Ectodermal cell (in vitro differentiated cells): ENCODE data around the gene POLE.

Source experiments
- H3K27ac ChIP-seq: 2 replicates; pipeline ENCODE4 v1.7.0; 2013; ENCODE audit warnings: mild to moderate bottlenecking, low read depth, low read length; ENCODE audit not compliant: insufficient read depth, poor library complexity, severe bottlenecking
- H3K27me3 ChIP-seq: 2 replicates; pipeline ENCODE4 v1.7.0; 2013; ENCODE audit warnings: mild to moderate bottlenecking, low read length; ENCODE audit not compliant: insufficient read depth, control insufficient read depth, poor library complexity, severe bottlenecking
- H3K36me3 ChIP-seq: one replicate; pipeline ENCODE4 v1.7.0; 2013; ENCODE audit warnings: low read length; ENCODE audit not compliant: control insufficient read depth, insufficient read depth
- H3K4me1 ChIP-seq: one replicate; pipeline ENCODE4 v1.7.0; 2013; ENCODE audit warnings: low read length; ENCODE audit not compliant: control insufficient read depth, insufficient read depth
- H3K4me3 ChIP-seq: 2 replicates; pipeline ENCODE4 v1.7.0; 2013; ENCODE audit warnings: low read depth, low read length, control low read depth; ENCODE audit not compliant: insufficient read depth
- H3K9me3 ChIP-seq: 2 replicates; pipeline ENCODE4 v1.7.0; 2013; ENCODE audit warnings: mild to moderate bottlenecking, low read length, moderate library complexity; ENCODE audit not compliant: control insufficient read depth
- WGBS, 2 experiments: methylation state at CpG; one replicate each; pipeline ENCODE4 v1.1.7; 2013; ENCODE audit warnings: missing lambda C conversion rate in 2 of 2; 5-methylcytosine and 5-hydroxymethylcytosine counted together

Gene POLE

GRCh38 chr12:132642846-132643835 lies 44.0 kb downstream of the POLE start:
- Histone ChIP-seq H3K27me3 (no peaks in the 10 kb centered on the region), H3K36me3 (peaks cover 36% of the 10 kb centered on the region), H3K9me3 (no peaks in the 10 kb centered on the region), H3K27ac (no peak overlapping the region), H3K4me1 (no peaks in the 10 kb centered on the region), H3K4me3 (no peak overlapping the region)
- WGBS, 2 experiments: 95 to 96% methylated on average over 30 of the region's 30 CpGs

GRCh38 chr12:132641811-132642650 lies 45.1 kb downstream of the POLE start:
- Histone ChIP-seq H3K9me3 (no peaks in the 10 kb centered on the region), H3K4me3 (no peak overlapping the region), H3K36me3 (peaks cover 37% of the 10 kb centered on the region), H3K4me1 (no peaks in the 10 kb centered on the region), H3K27ac (no peak overlapping the region), H3K27me3 (no peaks in the 10 kb centered on the region)
- 96 to 97% methylated on average over 28 of the region's 28 CpGs for WGBS, 2 experiments

- H3K4me1 ChIP-seq: no peaks in the 10 kb centered on the region
- H3K4me3 ChIP-seq: no peak overlapping the region
- no peak overlapping the region for H3K27ac ChIP-seq
- no peaks in the 10 kb centered on the region for H3K27me3 ChIP-seq
- 86 to 89% methylated on average over 10 of the region's 10 CpGs for WGBS, 2 experiments
- H3K9me3 ChIP-seq: no peaks in the 10 kb centered on the region
- H3K36me3 ChIP-seq: peaks cover 41% of the 10 kb centered on the region
These were observed 46.2 kb downstream of the POLE start for GRCh38 chr12:132640936-132641335.

GRCh38 chr12:132639956-132640520 lies 47.1 kb downstream of the POLE start:
- H3K4me1 ChIP-seq: no peaks in the 10 kb centered on the region
- no peak overlapping the region for H3K27ac ChIP-seq
- WGBS, 2 experiments: 96 to 97% methylated on average over 12 of the region's 12 CpGs
- no peak overlapping the region for H3K4me3 ChIP-seq
- H3K36me3 ChIP-seq: peaks cover 50% of the 10 kb centered on the region
- H3K27me3 ChIP-seq: no peaks in the 10 kb centered on the region
- H3K9me3 ChIP-seq: no peaks in the 10 kb centered on the region

GRCh38 chr12:132638541-132639408 lies 48.4 kb downstream of the POLE start:
- 88% methylated on average over 25 of the region's 25 CpGs for WGBS, 2 experiments
- H3K9me3 ChIP-seq: no peaks in the 10 kb centered on the region
- no peaks in the 10 kb centered on the region for H3K27me3 ChIP-seq
- H3K4me3 ChIP-seq: no peak overlapping the region
- peaks cover 55% of the 10 kb centered on the region for H3K36me3 ChIP-seq
- no peaks in the 10 kb centered on the region for H3K4me1 ChIP-seq
- no peak overlapping the region for H3K27ac ChIP-seq

- Histone ChIP-seq H3K36me3 (peaks cover 48% of the 10 kb centered on the region), H3K27me3 (no peaks in the 10 kb centered on the region), H3K4me1 (no peaks in the 10 kb centered on the region), H3K9me3 (no peaks in the 10 kb centered on the region), H3K4me3 (no peak overlapping the region), H3K27ac (no peak overlapping the region)
- WGBS, 2 experiments: 92 to 93% methylated on average over 18 of the region's 18 CpGs
These were observed 49.3 kb downstream of the POLE start for GRCh38 chr12:132637811-132638210.

GRCh38 chr12:132635076-132635955 lies 51.8 kb downstream of the POLE start:
- Histone ChIP-seq H3K27ac (no peak overlapping the region), H3K4me3 (no peak overlapping the region), H3K9me3 (no peaks in the 10 kb centered on the region), H3K36me3 (peaks cover 56% of the 10 kb centered on the region), H3K4me1 (no peaks in the 10 kb centered on the region), H3K27me3 (no peaks in the 10 kb centered on the region)
- WGBS, 2 experiments: 93% methylated on average over 29 of the region's 29 CpGs

GRCh38 chr12:132634411-132634990 lies 52.6 kb downstream of the POLE start:
- no peaks in the 10 kb centered on the region for H3K27me3 ChIP-seq
- no peak overlapping the region for H3K4me3 ChIP-seq
- WGBS, 2 experiments: 95 to 96% methylated on average over 21 of the region's 21 CpGs
- H3K27ac ChIP-seq: no peak overlapping the region
- H3K9me3 ChIP-seq: no peaks in the 10 kb centered on the region
- H3K4me1 ChIP-seq: no peaks in the 10 kb centered on the region
- H3K36me3 ChIP-seq: peaks cover 60% of the 10 kb centered on the region
